Body of pancreas (tissue), 4 donors: ENCODE measurements around the gene ZNF511. TPM values are rescaled to one million over a fixed set of nuclear protein-coding genes. Genes with fewer than 3 reads are reported as not detected.

Source experiments
- ATAC-seq: fragments of 150-250 bp; one replicate; pipeline ENCODE4 v1.9.1; 2016
- DNase-seq, 4 donors: peaks; one replicate each; pipeline ENCODE4 v3.0.0-alpha.2; 2019
- H3K27ac ChIP-seq, 4 donors: fragments of 200-600 bp; sonication (generic); 1 replicate in 3 of 4; 2 replicates in 1 of 4; pipeline versions ENCODE4 v1.5.1 to v1.6.1; 2016 to 2019; ENCODE audit warnings: mild to moderate bottlenecking in 1 of 4, mixed read lengths in 1 of 4, moderate library complexity in 1 of 4
- H3K27me3 ChIP-seq, 2 donors: fragments of 200-600 bp; sonication (generic); one replicate each; pipeline ENCODE4 v1.6.0; 2016; ENCODE audit warnings: mild to moderate bottlenecking in 1 of 2
- H3K36me3 ChIP-seq, 2 donors: fragments of 200-600 bp; sonication (generic); replicated peaks in 1 of 2; 2 replicates each; pipeline ENCODE4 v1.5.1; 2016; ENCODE audit warnings: low read depth in 2 of 2; ENCODE audit not compliant: insufficient read depth in 1 of 2
- H3K4me1 ChIP-seq: fragments of 200-600 bp; sonication (generic); one replicate; pipeline ENCODE4 v1.6.0; 2016
- H3K4me3 ChIP-seq, 2 donors: fragments of 200-600 bp; sonication (generic); 1 replicate in 1 of 2; 2 replicates in 1 of 2; pipeline ENCODE4 v1.5.1; 2016 to 2019
- H3K9me3 ChIP-seq, 3 donors: fragments of 200-600 bp; sonication (generic); 1 replicate in 2 of 3; 2 replicates in 1 of 3; pipeline ENCODE4 v1.5.1; 2016
- CTCF ChIP-seq, 7 experiments: fragments of 450-650 bp in 4 of 7; fragments of 200-600 bp in 3 of 7; sonication (generic) in 3 of 7; IDR thresholded peaks; one replicate each; pipeline ENCODE4 v1.5.1; 2016 to 2019; ENCODE audit warnings: antibody characterized with exemption in 7 of 7
- POLR2A ChIP-seq, 3 donors: fragments of 450-650 bp; IDR thresholded peaks; one replicate each; pipeline ENCODE4 v1.6.1; 2016; ENCODE audit warnings: antibody characterized with exemption in 3 of 3, mild to moderate bottlenecking in 2 of 3
- WGBS, 2 donors: methylation state at CpG; one replicate each; pipeline ENCODE4 v1.1.5; 2017; 5-methylcytosine and 5-hydroxymethylcytosine counted together
- intact Hi-C: fragments of 100-400 bp; cut with DNase I; formaldehyde crosslinking; loops from one replicate; pipeline ENCODE4 v1.15.1; 2023
- total RNA-seq, 2 donors: library from RNA; depleted of rRNA; stranded (reverse); fragments of >200 nt; gene quantifications; one replicate each; pipeline ENCODE4 v1.1.0, GENCODE V29; 2016

Gene ZNF511
- total RNA-seq, 2 donors from 2014 or later, result 15.0 to 22.7 TPM

DNA sequence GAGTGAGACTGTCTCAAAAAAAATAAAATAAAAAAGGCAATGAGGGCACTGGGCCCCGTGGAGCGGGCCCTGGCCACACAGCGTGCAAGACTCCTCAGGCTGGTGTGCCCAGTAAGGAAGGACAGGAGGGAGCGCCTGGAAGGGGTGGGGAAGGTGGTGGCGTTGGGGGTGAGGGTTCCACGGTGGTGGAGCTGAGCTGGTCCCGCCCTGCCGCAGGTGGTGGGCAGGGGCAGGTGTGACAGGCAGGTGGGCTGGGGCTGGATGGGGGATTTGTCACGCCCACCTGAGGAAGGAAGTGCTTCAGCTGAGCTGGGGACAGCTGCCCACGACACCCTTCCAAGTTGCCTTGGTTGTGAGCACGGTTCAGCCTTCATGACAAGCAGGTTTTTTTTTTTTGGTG lies 37.7 kb downstream of the ZNF511 start:
- TF ChIP-seq POLR2A (IDR thresholded peaks at IDR 0.05), result no peak
- TF ChIP-seq CTCF (IDR thresholded peaks at IDR 0.05), result no peak
- no peak for DNase-seq
- Histone ChIP-seq H3K9me3 (no peaks in the 10 kb centered on the region), H3K27me3 (no peaks in the 10 kb centered on the region), H3K4me3 (no peak overlapping the region), H3K4me1 (no peaks in the 10 kb centered on the region), H3K27ac (no peak overlapping the region), H3K36me3 (no peaks in the 10 kb centered on the region)
- intact Hi-C loops, result no loop called here
- 61 to 72% methylated on average over 7 to 11 of the region's 11 CpGs for WGBS, 2 donors
- no peak for ATAC-seq

DNA sequence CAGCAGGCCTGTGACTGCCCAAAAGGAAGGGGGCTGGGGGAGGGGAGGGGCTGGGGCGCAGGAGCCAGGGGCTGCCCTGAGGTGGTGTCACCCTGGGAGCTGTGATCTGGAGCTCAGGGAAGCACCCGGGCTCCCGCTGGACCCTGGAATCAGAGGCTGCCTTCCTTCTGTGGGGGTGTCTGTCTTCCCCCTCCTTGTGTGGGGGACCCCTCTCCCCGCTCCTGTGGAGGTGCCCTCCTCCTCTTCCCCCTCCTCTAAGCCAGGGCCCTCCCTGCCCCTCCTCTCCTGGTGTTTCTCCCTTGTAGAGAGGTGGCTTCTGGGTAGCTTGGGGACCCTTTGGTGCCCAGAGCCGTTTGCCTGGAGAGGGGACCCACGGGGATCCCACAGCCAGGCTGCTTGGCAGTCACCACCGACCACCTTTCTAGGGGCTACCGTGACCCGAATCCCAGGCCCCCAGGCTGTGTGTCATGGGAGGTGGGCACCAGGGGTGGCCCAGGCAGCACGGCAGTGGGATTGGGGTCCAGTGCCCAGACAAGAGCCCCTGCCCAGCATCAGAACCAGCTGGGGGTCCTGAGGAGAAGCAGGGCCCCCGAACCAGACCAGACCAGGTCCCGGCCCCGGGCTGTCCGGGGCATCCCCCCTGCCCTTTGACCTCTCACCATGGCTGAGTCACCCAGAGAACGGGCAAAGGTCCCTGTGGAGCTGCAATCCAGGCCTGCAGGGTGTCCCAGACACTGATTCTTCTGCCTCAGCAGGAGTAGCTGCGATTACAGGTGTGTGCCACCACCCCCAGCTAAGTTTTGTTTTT lies 39.2 kb downstream of the ZNF511 start:
- Histone ChIP-seq H3K9me3 (no peaks in the 10 kb centered on the region), H3K27me3 (no peaks in the 10 kb centered on the region), H3K4me3 (no peak overlapping the region), H3K36me3 (no peaks in the 10 kb centered on the region), H3K4me1 (no peaks in the 10 kb centered on the region), H3K27ac (no peak overlapping the region)
- TF ChIP-seq CTCF (IDR thresholded peaks at IDR 0.05), result no peak
- 38 to 69% methylated on average over 2 to 16 of the region's 16 CpGs for WGBS, 2 donors
- intact Hi-C loops, result no loop called here
- ATAC-seq (no peak), DNase-seq (no peak)

GRCh38 chr10:133349160-133349568 lies 40.5 kb downstream of the ZNF511 start:
- H3K27me3 ChIP-seq, result no peaks in the 10 kb centered on the region
- intact Hi-C loops, result no loop called here
- TF ChIP-seq CTCF (IDR thresholded peaks at IDR 0.05), result no peak
- TF ChIP-seq POLR2A (IDR thresholded peaks at IDR 0.05), result no peak
- WGBS, 2 donors, result 70 to 82% methylated on average over 8 of the region's 8 CpGs
- no peaks in the 10 kb centered on the region for H3K36me3 ChIP-seq
- H3K9me3 ChIP-seq, result no peaks in the 10 kb centered on the region
- no peak for DNase-seq
- no peaks in the 10 kb centered on the region for H3K4me1 ChIP-seq
- ATAC-seq, result no peak
- no peak overlapping the region for H3K27ac ChIP-seq
- no peak overlapping the region for H3K4me3 ChIP-seq

- intact Hi-C loops, result no loop called here
These were observed 40.9 kb downstream of the ZNF511 start for GRCh38 chr10:133349577-133350011.

More at GRCh38 chr10:133349577-133350011, 40.9 kb downstream of the ZNF511 start:
- Histone ChIP-seq H3K9me3 (no peaks in the 10 kb centered on the region), H3K4me3 (no peak overlapping the region), H3K36me3 (no peaks in the 10 kb centered on the region), H3K4me1 (no peaks in the 10 kb centered on the region), H3K27ac (no peak overlapping the region), H3K27me3 (no peaks in the 10 kb centered on the region)
- WGBS, 2 donors, result 51 to 68% methylated on average over 6 to 8 of the region's 9 CpGs
- no peak for TF ChIP-seq CTCF (IDR thresholded peaks at IDR 0.05)
- TF ChIP-seq POLR2A (IDR thresholded peaks at IDR 0.05), result no peak
- DNase-seq (no peak), ATAC-seq (no peak)
